ENCODE results near the gene DHCR24.

Gene DHCR24

GRCh38 chr1:54865238-54866073 is 21.5 kb downstream of the DHCR24 start:
- no peak for DNase-seq (ENCODE audit: low read depth)

DNA sequence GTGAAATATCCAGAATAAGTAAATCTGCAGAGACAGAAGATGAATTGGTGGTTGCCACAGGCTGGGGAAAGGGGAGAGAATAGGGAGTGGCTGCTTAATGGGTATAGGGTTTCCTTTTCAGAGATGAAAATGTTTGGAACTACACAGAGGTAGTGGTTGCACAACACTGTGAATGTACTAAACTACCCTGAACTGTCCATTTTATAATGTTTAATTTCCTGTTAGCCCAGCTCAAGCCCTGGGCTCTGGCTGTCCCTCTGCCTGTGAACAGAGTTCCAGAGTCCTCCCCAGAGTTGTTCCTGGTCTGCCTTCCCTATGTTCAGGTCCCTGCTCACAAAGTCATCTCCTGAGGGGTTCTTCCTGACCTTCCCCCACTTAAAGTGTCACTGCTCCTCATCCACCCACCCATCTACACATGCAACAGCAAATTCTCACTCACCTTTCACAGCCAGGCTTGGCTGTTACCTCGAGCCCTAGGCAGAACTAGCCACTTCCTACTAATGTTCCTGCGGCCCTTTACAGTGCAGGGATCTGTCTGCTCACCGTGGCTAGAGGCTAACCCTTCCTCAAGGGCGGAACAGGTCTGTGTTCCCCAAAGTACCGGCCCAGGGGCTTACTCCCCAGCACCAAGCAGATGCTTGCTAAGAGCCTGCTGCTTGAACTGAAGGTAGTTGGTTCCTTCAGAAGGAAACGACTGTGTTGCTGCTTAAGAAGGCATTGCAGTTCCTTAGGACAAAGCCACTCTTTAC is 22.4 kb downstream of the DHCR24 start:
- no peak for DNase-seq (ENCODE audit: low read depth)

DNA sequence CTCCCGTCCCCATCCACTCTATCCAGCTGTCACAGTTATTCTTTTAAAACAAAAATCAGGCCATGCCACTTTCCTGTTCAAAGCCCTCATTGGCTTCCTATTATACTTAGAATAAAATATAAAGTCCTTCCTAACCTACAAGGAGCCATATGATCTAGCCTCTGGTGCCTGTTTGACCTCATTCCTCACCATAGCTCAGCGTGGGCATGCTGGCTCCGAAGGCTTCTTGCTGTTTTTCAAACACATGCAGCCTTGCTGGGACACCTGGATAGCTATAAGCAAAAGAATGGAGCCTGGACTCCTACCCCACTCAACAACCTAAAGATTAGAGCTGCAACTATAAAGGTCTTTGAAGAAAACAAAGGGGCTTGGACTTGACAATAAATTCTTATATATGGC is 23.7 kb downstream of the DHCR24 start:
- DNase-seq (ENCODE audit: low read depth) = no peak

DNA sequence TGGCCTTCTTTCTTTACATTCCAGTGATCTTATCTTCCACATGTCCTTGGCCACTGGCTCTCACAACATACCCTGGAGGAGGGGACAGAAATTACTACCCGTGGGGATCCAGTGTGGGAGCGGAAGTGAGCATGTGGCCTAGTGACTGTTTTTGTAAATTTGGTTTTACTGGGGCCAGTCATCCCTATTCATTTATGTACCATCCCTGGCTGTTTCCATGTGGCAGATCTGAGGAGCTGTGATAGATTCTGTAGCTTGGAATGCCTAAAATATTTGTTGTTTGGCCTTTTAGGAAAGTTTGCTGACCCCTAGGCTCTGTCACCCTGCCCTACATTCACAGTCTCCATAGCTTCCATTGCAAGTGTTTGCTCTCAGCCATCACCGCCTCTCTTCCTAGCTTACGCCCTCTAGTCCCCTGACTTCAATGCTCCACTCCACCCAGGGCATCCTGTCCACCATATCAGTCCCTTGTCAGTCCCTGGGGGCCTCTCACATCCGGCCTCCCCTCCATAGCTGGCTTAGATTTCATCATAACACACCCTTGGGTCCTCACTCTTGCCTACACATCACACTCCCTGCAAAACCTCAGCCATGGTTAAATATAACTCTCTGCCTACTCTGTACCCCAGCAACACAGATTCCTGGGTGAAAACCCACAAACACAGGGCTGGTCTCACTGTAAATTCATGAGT is 25.8 kb downstream of the DHCR24 start:
- no peak for DNase-seq (ENCODE audit: low read depth)

DNA sequence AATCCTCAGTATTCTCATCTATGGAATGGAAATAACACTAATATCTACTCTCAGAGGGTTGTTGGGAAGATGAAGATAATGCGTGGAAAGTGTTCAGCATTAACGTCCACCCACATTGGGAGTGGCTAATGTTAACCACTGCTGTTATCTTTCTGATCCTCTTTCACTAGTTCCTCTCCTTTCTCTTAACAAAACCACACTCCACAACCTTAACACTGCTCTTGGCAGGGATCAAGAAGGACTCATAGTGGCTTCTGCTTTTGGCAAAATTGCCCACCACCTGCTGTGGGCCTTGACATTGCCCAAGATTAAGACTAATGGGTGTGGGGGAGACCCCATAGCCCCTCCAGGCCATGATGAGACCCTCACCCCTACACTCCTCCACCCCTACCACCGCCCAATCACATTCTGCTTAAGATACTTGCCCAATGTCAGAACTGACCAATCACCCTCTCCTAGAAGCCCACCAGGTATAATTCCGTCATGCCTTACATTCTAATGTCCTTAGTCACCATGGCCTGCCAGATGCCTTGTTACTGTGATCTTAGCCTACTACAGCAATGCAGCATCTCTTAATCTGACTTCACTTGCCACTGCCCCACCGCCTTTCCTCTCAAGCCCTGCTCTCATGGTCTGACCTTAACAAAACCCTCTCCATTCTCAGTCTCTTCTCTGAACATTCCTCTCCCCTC is 27.1 kb downstream of the DHCR24 start:
- DNase-seq (ENCODE audit: low read depth) = no peak

DNA sequence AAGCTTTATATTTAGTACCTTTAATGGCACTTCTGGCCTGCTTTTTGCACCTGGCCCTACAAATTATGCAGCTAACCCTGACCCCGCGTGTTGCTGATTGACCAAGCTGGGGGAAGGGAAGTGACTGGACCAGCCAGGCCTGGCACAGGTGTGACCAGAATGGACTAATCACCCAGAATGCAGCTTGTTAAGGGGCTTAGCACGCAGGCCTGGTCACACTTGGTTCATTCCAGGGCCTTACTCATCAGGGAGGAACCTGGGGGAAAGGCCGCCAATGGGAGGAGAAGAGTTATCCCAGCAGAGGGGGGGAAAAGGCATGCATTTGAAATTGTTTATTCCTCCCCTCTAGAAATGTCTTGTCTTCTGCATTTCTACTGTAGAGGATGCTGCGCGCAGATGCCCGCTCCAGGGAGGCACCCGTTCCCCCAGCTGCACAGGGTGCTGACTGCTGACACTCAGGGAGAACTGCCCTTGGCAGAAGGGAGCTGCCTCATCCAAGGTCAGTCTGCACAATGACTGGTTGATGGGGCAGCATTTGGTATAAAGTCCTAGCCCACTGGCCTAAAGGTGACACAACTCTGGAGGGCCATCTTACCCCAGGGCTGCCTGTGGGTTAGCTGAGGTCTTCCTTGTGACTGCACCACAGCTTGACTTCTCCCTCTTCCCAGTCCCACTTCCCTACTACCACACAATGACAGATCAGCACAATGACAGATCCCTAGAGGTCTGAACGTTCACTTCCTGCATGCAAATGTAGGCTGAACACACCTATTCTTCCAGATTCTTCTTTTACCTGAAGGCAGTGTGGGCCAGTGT is 29.0 kb downstream of the DHCR24 start:
- DNase-seq (ENCODE audit: low read depth) = no peak

DNA sequence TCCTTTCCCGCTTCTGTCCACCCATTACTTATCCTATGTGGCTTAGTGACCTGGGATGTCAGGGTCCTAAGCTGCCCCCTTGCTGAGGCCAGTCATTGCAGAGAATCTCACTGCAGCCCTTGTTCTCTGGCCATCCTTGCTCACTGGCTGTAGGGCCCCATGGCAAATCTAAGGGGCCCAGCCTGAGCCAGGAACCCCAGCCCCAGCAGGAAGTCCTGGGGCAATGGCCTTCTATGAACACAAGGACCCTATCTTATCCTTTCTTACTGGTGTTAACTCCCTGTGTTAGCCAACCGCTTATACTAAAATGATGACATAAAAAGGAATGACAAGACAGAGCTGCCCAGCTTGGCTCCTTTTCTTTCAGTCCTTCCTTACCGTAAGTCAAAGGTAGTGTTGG is 29.9 kb downstream of the DHCR24 start:
- no peak for DNase-seq (ENCODE audit: low read depth)

GRCh38 chr1:54854381-54855020 is 32.5 kb downstream of the DHCR24 start:
- no peak for DNase-seq (ENCODE audit: low read depth)

GRCh38 chr1:54853793-54854370 is 33.1 kb downstream of the DHCR24 start:
- no peak for DNase-seq (ENCODE audit: low read depth)

DNA sequence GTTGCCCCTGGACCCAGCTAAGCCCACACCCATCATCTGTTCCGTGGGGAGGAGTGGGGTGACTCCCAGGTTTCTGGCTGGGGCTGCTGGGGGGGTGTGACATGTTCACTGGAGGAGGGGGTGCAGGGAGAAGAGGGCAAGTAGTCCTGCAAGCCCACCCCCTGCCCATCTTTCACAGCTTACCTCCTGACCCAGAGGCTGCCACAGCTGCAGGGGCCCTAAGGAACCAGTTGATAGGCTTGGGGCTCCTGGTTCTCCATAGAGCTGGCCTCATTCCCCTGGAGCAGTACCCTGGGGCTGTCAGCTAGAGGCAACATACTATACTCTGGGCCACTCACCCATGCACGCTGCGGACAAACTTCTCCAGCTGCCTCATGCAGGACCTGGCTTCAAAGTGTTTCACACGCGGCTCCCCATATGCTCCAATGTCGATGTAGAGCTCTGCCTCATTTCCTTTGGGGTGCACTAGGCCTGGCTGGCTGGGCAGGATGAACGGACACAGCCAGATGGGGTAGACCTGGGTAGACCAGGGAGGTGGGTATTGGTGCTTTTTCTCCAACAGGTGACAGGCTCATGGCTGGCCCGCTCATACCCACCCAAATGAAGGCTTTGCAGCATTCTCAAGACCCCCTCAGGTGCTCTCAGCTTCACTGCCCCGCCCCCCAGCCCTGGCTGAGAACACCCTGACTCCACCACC is 33.8 kb downstream of the DHCR24 start:
- no peak for DNase-seq (ENCODE audit: low read depth)

DNA sequence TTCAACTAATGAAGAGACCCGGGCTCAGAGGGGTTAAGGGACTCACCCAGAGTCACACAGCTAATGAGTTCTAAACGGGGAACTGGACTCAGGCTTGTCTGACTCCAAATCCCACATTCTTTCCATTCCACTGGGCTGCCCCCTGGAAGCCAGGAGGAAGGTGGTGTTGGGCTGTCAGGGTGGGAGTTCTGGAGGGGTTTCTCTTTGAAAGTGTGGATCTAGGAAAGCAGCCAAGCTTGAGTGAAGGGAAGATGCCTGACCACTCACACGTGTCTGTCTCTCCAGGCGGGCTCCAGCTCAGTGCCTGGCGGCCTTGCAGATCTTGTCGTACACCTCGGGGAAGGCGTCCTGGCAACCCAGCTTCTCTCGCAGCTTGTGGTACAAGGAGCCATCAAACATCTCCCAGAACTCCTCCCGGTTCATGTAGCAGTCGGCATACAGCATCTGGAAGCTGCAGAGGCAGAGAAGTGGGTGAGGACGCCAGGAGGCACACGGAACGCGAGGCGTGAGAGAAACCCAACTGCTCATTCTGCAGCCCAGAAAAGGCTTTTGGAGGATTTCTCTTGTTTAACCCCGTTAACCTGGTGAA is 35.0 kb downstream of the DHCR24 start:
- DNase-seq (ENCODE audit: low read depth) = no peak

- DNase-seq (ENCODE audit: low read depth) = no peak
Observed at GRCh38 chr1:54851406-54851805, 35.6 kb downstream of the DHCR24 start.

DNA sequence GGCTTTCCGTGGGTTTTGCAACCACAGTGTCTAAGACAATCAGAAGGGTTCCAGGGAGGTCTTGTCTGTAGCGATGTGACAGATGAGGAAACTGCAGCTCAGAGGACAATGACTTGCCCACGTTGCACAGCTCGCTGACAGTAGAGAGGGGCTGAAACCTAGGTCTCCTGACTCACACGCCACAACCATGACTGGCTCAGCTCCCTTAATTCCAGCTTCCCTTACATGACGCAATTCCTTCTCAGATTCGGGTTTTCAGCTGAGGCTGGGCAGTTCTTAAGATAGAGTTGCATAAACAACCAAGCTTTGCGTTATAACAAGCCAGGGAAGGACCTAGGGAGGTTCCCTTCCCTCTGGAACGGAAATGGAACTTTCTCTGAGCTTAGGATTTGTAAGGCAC is 36.3 kb downstream of the DHCR24 start:
- no peak for DNase-seq (ENCODE audit: low read depth)

DNA sequence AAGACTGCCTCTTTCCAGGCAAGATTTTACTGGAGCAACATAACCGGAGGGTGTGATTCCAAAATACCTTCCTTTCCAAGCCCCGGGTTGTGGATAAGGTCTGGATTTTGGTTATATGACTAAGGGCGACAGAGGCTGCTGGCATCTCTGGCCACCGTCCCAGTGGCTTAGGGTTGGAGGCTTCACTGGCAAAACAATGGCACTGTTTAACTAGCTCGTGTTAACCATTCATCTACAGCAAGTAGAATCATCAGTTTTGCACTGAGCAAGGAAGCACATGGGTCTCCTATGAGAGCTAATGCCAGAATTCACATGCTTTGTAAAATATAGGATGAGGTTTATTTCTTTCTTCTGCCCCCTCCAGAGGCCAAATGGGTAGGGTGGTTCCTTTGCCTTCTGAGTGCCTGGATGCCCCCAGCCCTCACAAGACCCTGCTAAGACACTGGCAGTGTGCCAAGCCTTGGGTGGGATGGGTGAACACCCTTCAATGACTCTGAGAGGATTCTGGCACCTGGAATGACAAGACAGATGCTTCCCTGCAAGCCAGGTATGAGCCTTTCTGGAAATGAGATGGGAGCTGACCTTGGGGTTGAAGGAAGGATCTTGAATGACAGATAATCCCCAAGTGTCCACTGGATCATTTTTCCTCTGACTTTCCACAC is 36.8 kb downstream of the DHCR24 start:
- no peak for DNase-seq (ENCODE audit: low read depth)

DNA sequence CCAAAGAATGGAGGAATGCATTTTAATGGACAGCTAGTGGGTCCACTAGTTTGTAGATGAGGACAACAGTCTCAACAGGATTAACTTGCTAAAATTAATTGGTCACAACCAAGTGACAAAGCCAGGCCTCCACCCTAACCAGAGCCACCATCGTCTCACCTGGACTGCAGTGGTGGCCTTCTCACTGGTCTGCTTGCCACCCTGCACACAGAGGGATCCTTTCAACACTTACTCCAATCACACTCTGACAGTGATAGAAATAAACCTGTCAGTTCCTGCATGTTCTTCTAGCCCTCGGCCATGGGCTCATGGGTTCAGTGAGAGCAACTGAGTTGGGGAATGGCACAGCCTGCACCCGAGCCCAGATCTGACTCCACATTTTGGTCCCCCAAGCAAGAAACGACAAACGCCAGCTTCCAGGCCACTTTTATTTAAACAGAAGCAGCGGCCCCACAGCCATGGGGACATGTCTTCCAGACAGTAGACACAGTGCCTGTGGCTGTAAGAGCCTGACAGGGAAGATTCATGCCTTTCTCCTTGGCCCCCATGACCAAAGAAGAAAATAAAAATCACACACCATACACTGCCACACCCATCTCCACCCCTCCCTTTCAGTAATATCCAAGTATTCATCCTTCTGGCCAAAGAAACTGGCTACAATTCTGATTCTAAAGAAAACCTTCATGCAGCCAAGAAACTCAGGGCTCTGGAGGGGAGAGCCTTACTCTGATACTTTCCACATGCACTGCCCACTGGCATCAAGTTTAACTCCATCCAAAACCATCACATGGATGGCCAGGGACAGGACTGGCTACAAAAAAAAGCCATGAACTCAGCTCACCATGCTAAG is 37.6 kb downstream of the DHCR24 start:
- no peak for DNase-seq (ENCODE audit: low read depth)

- DNase-seq (ENCODE audit: low read depth) = no peak
Observed at GRCh38 chr1:54848134-54848948, 38.7 kb downstream of the DHCR24 start.

DNA sequence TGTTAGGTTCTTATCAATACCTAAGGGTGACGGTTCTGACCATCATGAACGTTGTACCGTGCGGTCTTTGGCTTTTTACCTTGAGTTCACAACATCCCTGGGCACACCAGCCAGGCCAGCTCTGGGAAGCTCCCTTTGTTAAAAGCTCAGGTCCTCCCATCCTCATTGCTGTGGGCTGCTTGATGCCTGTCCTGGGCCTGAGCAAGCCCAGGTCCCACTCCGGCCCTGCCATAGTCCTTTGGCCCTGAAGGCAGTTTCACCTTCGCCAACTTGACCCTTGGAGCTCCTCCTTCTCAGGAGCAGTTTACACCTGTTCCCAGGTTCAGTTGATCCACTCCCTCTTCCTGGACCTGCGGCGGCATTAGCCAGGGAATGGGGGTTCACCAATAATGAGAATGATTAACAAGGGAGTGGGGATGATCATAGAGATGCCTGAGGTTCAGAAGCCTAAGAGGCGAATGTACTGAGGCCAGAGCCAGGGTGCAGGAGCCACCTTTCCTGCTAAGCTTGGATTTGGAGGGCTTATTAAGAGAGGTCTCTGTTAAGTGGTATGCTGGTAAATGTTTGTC is 40.2 kb downstream of the DHCR24 start:
- no peak for DNase-seq (ENCODE audit: low read depth)

All from stimulated activated CD8-positive, alpha-beta memory T cell treated with anti-CD3 and anti-CD28 coated beads, Interleukin-15, amount 100 ng/mL, for 1 hour (primary cell).